ENCODE measurements around the gene MBTD1. TPM values are rescaled to one million over a fixed set of nuclear protein-coding genes. Genes with fewer than 3 reads are reported as not detected.

Gene MBTD1
- total and polyA plus RNA-seq, 9 of the 15 experiments (the other 6 are each of a cell fraction or from before 2014, with no cell fraction given): 2.1 to 26.3 (median 13.3) TPM

GRCh38 chr17:51165680-51166197 is 94.1 kb downstream of the MBTD1 start (continued):
- TF ChIP-seq RUNX1 (IDR thresholded peaks at IDR 0.05; ENCODE audit: low read depth) (no peak), SMARCA5 (IDR thresholded peaks at IDR 0.05) (peak; percentile 40; the same call in 1 of the 2 replicates), RAD21 (CRISPR knock-in tag; conservative IDR thresholded peaks at IDR 0.05 in 1 of 2, IDR thresholded peaks at IDR 0.05 in 1 of 2) (no peak), FOXM1 (IDR thresholded peaks at IDR 0.05; ENCODE audit: low read depth) (no peak), FOXM1 (CRISPR knock-in tag; IDR thresholded peaks at IDR 0.05; ENCODE audit: low read depth) (no peak), ZNF12 (CRISPR knock-in tag; IDR thresholded peaks at IDR 0.05) (no peak), MED1 (CRISPR knock-in tag; IDR thresholded peaks at IDR 0.05; ENCODE audit: borderline replicate concordance) (no peak), ESRRA (IDR thresholded peaks at IDR 0.05; ENCODE audit: borderline replicate concordance, low read depth) (no peak; the same call in 1 of the 2 replicates), ZBED1 (IDR thresholded peaks at IDR 0.05) (no peak), ZSCAN29 (IDR thresholded peaks at IDR 0.05) (no peak), ZNF263 (CRISPR knock-in tag; IDR thresholded peaks at IDR 0.05; ENCODE audit: borderline replicate concordance) (no peak), CHD1 (IDR thresholded peaks at IDR 0.05; ENCODE audit: low read length) (no peak), HNRNPL (IDR thresholded peaks at IDR 0.05; ENCODE audit: low read depth, low read length) (no peak), NFXL1 (CRISPR knock-in tag; IDR thresholded peaks at IDR 0.05) (no peak), PHF8 (IDR thresholded peaks at IDR 0.05; ENCODE audit: borderline replicate concordance, low read length) (peak; percentile 31; the same call in 1 of the 2 replicates), CHCHD3 (CRISPR knock-in tag; IDR thresholded peaks at IDR 0.05) (no peak), HINFP (tag; conservative IDR thresholded peaks at IDR 0.05; ENCODE audit: low read depth) (no peak), ZNF444 (CRISPR knock-in tag; IDR thresholded peaks at IDR 0.05) (no peak), GATAD2A (IDR thresholded peaks at IDR 0.05) (0 out of 2 replicates have a peak, but pooled peaks have one; percentile 17), HNRNPUL1 (IDR thresholded peaks at IDR 0.05; ENCODE audit: low read length) (no peak), ZFP91 (CRISPR knock-in tag; IDR thresholded peaks at IDR 0.05) (no peak), SMARCC2 (IDR thresholded peaks at IDR 0.05; ENCODE audit: low read depth) (no peak), AFF1 (IDR thresholded peaks at IDR 0.05; ENCODE audit: low read depth in 1 of 2, partially characterized antibody in 2 of 2) (peak; percentile 33 to 55), KLF6 (CRISPR knock-in tag; IDR thresholded peaks at IDR 0.05; ENCODE audit: borderline replicate concordance) (no peak)
